Epithelial cell of esophagus (primary cell): Measurements from ENCODE around the gene CDH18.

ENCODE experiments used
- DNase-seq: peaks from one replicate; pipeline ENCODE4 v3.0.0; 2010; ENCODE audit warnings: low read depth
- H3K4me3 ChIP-seq: 2 replicates; pipeline ENCODE4 v1.5.1; 2011; ENCODE audit warnings: mild to moderate bottlenecking, low read length, control low read depth
- CTCF ChIP-seq: IDR thresholded peaks from 2 replicates; pipeline ENCODE4 v1.5.1; 2011; ENCODE audit warnings: low read depth, mild to moderate bottlenecking, low read length, control low read depth, inconsistent platforms; ENCODE audit not compliant: insufficient read depth; ENCODE audit errors: missing control alignments

The CDH18 gene

GRCh38 chr5:19987612-19988361 lies at the start of gene CDH18:
Gene CDH18, minus strand, starts transcription at chr5:19988200. Its CDS starts 149,214 bp downstream, at chr5:19838986.
- no peak for TF ChIP-seq CTCF
- peak; percentile 69 for DNase-seq
- peak within 1 kb of the TSS; percentile 41 for H3K4me3 ChIP-seq

GRCh38 chr5:20034717-20035116 lies 46.7 kb upstream of the CDH18 start:
- no peak for TF ChIP-seq CTCF
- no peak overlapping the region for H3K4me3 ChIP-seq
- no peak for DNase-seq

- no peak for TF ChIP-seq CTCF
- H3K4me3 ChIP-seq: no peak overlapping the region
- no peak for DNase-seq
Measured at GRCh38 chr5:20033881-20034280, 45.9 kb upstream of the CDH18 start.

GRCh38 chr5:20032896-20033295 lies 44.9 kb upstream of the CDH18 start:
- no peak for TF ChIP-seq CTCF
- no peak overlapping the region for H3K4me3 ChIP-seq
- DNase-seq: peak; percentile 6

- H3K4me3 ChIP-seq: no peak overlapping the region
- no peak for DNase-seq
- TF ChIP-seq CTCF: no peak
Measured at GRCh38 chr5:20030125-20030524, 42.1 kb upstream of the CDH18 start.

- no peak for TF ChIP-seq CTCF
Measured at GRCh38 chr5:20029266-20029665, 41.3 kb upstream of the CDH18 start.

GRCh38 chr5:20028506-20028905 lies 40.5 kb upstream of the CDH18 start:
- no peak for TF ChIP-seq CTCF
- no peak overlapping the region for H3K4me3 ChIP-seq
- DNase-seq: peak; percentile 35

More at GRCh38 chr5:20029266-20029665, 41.3 kb upstream of the CDH18 start:
- H3K4me3 ChIP-seq: no peak overlapping the region
- DNase-seq: no peak
